Activated CD4-positive, alpha-beta T cell treated with anti-CD3 and anti-CD28 coated beads, Interleukin-2, Interleukin-6, amounts not matched to agents 100 ng/mL and 50 ng/mL, durations not matched to agents 16 hours and 8 hours (primary cell): Measurements from ENCODE around the gene YPEL2.

Experiments used
- DNase-seq: peaks from one replicate; pipeline ENCODE4 v3.0.0-alpha.2; 2020

Gene YPEL2

GRCh38 chr17:59357929-59358328 lies 26.5 kb downstream of the YPEL2 start:
- DNase-seq = no peak

- DNase-seq = peak; percentile 69
Measured at GRCh38 chr17:59361386-59361785, 29.9 kb downstream of the YPEL2 start.

- DNase-seq = peak; percentile 70
Measured at GRCh38 chr17:59361916-59362810, 30.7 kb downstream of the YPEL2 start.

GRCh38 chr17:59362811-59363205 lies 31.4 kb downstream of the YPEL2 start:
- no peak for DNase-seq

GRCh38 chr17:59365383-59365981 lies 34.0 kb downstream of the YPEL2 start:
- no peak for DNase-seq

- DNase-seq = no peak
Measured at GRCh38 chr17:59366040-59366757, 34.7 kb downstream of the YPEL2 start.

GRCh38 chr17:59366773-59367656 lies 35.6 kb downstream of the YPEL2 start:
- no peak for DNase-seq

- no peak for DNase-seq
Measured at GRCh38 chr17:59367657-59368045, 36.2 kb downstream of the YPEL2 start.

GRCh38 chr17:59368218-59368857 lies 36.9 kb downstream of the YPEL2 start:
- no peak for DNase-seq

- no peak for DNase-seq
Measured at GRCh38 chr17:59369031-59369975, 37.8 kb downstream of the YPEL2 start.

GRCh38 chr17:59370593-59371299 lies 39.3 kb downstream of the YPEL2 start:
- DNase-seq = no peak

GRCh38 chr17:59371416-59372100 lies 40.1 kb downstream of the YPEL2 start:
- DNase-seq = no peak

- no peak for DNase-seq
Measured at GRCh38 chr17:59372138-59372751, 40.8 kb downstream of the YPEL2 start.

GRCh38 chr17:59373882-59374495 lies 42.5 kb downstream of the YPEL2 start:
- no peak for DNase-seq

- DNase-seq = no peak
Measured at GRCh38 chr17:59374612-59375011, 43.2 kb downstream of the YPEL2 start.

GRCh38 chr17:59375857-59376256 lies 44.4 kb downstream of the YPEL2 start:
- no peak for DNase-seq

- DNase-seq = no peak
Measured at GRCh38 chr17:59376506-59376905, 45.1 kb downstream of the YPEL2 start.

- DNase-seq = no peak
Measured at GRCh38 chr17:59377410-59377809, 46.0 kb downstream of the YPEL2 start.

- no peak for DNase-seq
Measured at GRCh38 chr17:59378675-59379074, 47.2 kb downstream of the YPEL2 start.
